ENCODE measurements around the gene IGF2BP2.

- TF ChIP-seq PAX5 (IDR thresholded peaks at IDR 0.05; ENCODE audit: insufficient read depth, low read length, severe bottlenecking) (no peak), POLR2A (IDR thresholded peaks at IDR 0.05; ENCODE audit: low read depth, low read length) (no peak)
Measured at GRCh38 chr3:185658943-185659342, 165.9 kb downstream of the IGF2BP2 start.

All from GM12891 (cell line).